Prostate gland (tissue), 2 donors: ENCODE measurements around the gene ZNF213.

ENCODE experiments used
- POLR2AphosphoS5 ChIP-seq: sonication (generic); formaldehyde crosslinking; IDR thresholded peaks from one replicate; pipeline ENCODE4 v1.6.1; 2017; ENCODE audit warnings: antibody characterized with exemption
- TF ChIP-seq, protein P1 (sequence below), 4 experiments: fragments of 200-600 bp in 2 of 4; fragments of 450-650 bp in 2 of 4; sonication (generic) in 2 of 4; IDR thresholded peaks; 1 replicate in 3 of 4; 2 replicates in 1 of 4; pipeline ENCODE4 v1.5.1; 2016 to 2019; ENCODE audit warnings: antibody characterized with exemption in 4 of 4, mild to moderate bottlenecking in 2 of 4, moderate library complexity in 2 of 4

- TF ChIP-seq, protein P1, sequence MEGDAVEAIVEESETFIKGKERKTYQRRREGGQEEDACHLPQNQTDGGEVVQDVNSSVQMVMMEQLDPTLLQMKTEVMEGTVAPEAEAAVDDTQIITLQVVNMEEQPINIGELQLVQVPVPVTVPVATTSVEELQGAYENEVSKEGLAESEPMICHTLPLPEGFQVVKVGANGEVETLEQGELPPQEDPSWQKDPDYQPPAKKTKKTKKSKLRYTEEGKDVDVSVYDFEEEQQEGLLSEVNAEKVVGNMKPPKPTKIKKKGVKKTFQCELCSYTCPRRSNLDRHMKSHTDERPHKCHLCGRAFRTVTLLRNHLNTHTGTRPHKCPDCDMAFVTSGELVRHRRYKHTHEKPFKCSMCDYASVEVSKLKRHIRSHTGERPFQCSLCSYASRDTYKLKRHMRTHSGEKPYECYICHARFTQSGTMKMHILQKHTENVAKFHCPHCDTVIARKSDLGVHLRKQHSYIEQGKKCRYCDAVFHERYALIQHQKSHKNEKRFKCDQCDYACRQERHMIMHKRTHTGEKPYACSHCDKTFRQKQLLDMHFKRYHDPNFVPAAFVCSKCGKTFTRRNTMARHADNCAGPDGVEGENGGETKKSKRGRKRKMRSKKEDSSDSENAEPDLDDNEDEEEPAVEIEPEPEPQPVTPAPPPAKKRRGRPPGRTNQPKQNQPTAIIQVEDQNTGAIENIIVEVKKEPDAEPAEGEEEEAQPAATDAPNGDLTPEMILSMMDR (IDR thresholded peaks at IDR 0.05) = no peak
- no peak for TF ChIP-seq POLR2AphosphoS5
These were observed 985 bp upstream of the ZNF213 start for GRCh38 chr16:3133844-3134243.
